ENCODE measurements around the gene RAB3B.

The RAB3B gene, protein sequence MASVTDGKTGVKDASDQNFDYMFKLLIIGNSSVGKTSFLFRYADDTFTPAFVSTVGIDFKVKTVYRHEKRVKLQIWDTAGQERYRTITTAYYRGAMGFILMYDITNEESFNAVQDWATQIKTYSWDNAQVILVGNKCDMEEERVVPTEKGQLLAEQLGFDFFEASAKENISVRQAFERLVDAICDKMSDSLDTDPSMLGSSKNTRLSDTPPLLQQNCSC

DNA sequence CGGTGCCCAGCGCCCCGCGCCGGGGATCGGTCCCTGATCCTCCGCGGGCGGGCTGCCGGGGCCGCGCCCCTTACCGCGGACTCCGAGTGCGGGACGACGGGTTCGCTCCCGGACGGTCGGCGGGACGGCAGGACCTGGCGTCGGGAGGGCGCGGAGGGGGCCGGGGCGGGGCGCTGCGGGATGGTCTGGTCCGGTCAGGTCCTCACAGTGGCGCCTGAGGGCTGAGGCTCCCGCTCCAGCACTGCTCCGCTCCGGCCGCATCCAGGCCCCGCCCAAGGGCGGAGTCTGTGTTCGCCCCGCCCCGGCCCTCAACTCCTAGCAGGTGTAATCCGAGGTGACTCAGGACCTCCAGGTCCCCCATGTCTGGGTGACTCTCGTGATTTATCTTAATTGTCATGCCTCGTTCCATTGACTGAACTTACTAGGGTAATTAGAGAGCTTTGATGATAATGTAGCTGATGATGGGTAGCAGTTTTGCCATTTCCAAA lies at the start of gene RAB3B:
Gene RAB3B (minus strand): TSS at position 223 of the 488 bp plus-strand sequence. CDS start 13,583 bp downstream, outside the sequence.
- H3K4me3 ChIP-seq (ENCODE audit: low read depth, low read length), result peak within 1 kb of the TSS; percentile 61
- DNase-seq (ENCODE audit: low read depth), result peak; percentile 20
- in situ Hi-C loops (cut with HindIII; ENCODE audit: low sequenced_read_pairs), result no loop called here
- TF ChIP-seq, protein P1, sequence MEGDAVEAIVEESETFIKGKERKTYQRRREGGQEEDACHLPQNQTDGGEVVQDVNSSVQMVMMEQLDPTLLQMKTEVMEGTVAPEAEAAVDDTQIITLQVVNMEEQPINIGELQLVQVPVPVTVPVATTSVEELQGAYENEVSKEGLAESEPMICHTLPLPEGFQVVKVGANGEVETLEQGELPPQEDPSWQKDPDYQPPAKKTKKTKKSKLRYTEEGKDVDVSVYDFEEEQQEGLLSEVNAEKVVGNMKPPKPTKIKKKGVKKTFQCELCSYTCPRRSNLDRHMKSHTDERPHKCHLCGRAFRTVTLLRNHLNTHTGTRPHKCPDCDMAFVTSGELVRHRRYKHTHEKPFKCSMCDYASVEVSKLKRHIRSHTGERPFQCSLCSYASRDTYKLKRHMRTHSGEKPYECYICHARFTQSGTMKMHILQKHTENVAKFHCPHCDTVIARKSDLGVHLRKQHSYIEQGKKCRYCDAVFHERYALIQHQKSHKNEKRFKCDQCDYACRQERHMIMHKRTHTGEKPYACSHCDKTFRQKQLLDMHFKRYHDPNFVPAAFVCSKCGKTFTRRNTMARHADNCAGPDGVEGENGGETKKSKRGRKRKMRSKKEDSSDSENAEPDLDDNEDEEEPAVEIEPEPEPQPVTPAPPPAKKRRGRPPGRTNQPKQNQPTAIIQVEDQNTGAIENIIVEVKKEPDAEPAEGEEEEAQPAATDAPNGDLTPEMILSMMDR (IDR thresholded peaks at IDR 0.05; ENCODE audit: low read depth, low read length, missing control alignments), result no peak

DNA sequence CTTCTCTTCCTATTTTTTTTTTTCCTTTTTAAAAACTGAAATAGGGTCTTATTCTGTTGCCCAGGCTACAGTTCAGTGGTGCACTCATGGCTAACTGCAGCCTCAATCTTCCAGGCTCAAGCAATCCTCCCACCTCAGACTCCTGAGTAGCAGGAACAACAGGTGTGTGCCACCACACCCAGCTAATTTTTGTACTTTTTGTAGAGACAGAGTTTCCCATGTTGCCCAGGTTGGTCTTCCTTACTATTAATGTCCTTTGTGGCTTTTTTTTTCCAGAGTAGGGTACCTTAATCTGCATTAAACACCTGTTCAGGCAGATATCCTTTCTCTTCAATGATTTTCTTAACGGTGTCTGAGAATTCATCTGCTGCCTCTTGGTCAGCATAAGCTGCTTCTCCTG lies 47.4 kb upstream of the RAB3B start:
- TF ChIP-seq, protein P1 (IDR thresholded peaks at IDR 0.05; ENCODE audit: low read depth, low read length, missing control alignments), result no peak
- no peak for DNase-seq (ENCODE audit: low read depth)
- H3K4me3 ChIP-seq (ENCODE audit: low read depth, low read length), result no peak overlapping the region
- in situ Hi-C loops (cut with HindIII; ENCODE audit: low sequenced_read_pairs), result no loop called here

DNA sequence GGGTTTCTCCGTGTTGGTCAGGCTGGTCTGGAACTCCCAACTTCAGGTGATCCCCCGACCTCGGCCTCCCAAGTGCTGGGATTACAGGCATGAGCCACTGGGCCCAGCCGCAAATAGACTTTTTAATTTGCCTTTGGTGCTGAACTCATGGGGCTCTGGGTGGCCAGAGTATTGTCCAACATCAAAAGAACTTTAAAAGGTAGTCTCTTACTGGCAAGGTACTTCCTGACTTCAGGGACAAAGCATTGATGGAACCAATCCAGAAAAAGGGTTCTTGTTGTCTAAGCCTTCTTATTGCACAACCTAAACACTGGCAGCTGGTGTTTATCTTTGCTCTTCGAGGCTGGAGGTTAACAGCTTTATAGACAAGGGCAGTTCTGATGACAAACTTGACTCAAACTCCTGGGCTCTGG lies 46.9 kb upstream of the RAB3B start:
- in situ Hi-C loops (cut with HindIII; ENCODE audit: low sequenced_read_pairs), result no loop called here
- TF ChIP-seq, protein P1 (IDR thresholded peaks at IDR 0.05; ENCODE audit: low read depth, low read length, missing control alignments), result no peak
- no peak for DNase-seq (ENCODE audit: low read depth)
- no peak overlapping the region for H3K4me3 ChIP-seq (ENCODE audit: low read depth, low read length)

DNA sequence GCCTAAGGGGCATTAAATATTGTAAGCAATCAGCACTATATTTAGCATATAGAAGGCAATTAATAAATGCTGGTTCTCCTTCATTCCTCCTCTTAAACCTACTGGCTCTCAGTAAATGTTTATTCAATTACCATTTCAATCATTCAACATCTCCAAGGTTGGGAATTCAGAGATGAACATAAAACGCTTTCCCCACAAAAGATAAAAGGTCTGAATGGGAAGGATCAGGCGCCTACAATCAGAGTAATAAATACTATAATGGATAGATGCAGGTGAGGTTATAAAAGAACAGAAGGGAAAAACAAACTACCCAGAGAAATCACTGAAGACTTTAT lies 43.5 kb upstream of the RAB3B start:
- H3K4me3 ChIP-seq (ENCODE audit: low read depth, low read length), result peak overlapping the region; percentile 55
- DNase-seq (ENCODE audit: low read depth), result no peak
- TF ChIP-seq, protein P1 (IDR thresholded peaks at IDR 0.05; ENCODE audit: low read depth, low read length, missing control alignments), result no peak
- in situ Hi-C loops (cut with HindIII; ENCODE audit: low sequenced_read_pairs), result no loop called here

DNA sequence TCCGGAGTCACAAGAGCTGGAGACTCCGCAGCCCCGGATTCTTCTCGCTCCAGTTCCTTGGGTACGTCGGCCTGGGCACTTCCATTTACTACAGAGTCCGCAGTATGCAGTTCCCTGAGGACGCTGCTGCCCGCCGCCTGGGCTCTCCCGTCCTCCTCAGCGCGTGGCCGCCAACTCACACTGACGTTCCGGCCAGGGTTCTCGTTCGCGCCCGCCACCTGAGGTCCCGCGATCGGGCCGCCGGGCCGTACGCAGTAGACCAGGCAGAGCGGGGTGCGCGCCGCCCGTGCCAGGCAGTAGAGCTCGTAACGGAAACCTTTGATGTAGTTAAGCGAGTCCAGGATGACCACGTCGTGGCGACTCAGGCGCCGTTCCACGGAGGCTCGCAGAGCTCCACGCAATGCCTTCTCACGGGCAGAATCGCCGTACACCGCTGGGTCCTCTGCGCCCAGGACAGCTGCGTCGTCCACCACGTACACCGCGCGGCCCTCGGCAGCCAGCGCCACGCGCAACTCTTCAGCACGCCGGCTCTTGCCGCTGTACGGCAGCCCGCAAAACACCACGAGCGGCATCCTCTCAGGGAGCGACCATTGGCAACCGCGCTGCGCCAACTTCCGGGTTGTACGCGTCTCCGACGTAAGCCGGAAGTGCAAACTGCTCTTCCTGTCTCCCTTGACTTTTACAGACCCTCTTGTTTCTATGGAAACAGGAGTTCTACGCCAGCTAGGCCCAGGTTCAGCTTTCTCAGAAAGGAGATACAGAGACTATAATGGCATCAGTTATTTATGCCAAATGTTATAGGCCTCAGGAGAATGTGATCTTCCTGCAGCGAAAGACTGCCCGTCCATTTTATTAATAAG lies 42.9 kb upstream of the RAB3B start, which contains the start of gene KTI12:
Gene KTI12 (minus strand): TSS at position 621 of the 860 bp plus-strand sequence. CDS start 49 bp downstream, at position 572.
- H3K4me3 ChIP-seq (ENCODE audit: low read depth, low read length), result peak within 1 kb of the TSS; percentile 55
- TF ChIP-seq, protein P1 (IDR thresholded peaks at IDR 0.05; ENCODE audit: low read depth, low read length, missing control alignments), result no peak
- in situ Hi-C loops (cut with HindIII; ENCODE audit: low sequenced_read_pairs), result no loop called here
- peak; percentile 77 for DNase-seq (ENCODE audit: low read depth)

DNA sequence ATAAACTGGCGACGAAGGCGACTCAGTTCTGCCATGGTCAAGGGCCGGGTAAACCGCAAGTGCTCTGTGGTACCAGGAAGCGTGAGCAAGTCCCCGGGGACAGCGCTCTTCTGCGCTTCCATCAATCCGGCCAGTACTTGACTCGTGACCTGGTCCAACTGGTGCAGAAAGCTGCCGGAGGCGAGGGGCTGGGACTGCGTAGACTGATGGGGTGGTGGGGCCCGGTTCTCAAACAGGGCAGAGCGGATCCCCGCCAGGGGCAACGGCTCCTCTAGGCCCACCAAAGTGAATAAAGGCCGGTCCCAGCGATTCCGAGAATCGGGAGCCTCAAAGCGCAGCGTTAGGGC lies 42.3 kb upstream of the RAB3B start:
- peak overlapping the region; percentile 55 for H3K4me3 ChIP-seq (ENCODE audit: low read depth, low read length)
- TF ChIP-seq, protein P1 (IDR thresholded peaks at IDR 0.05; ENCODE audit: low read depth, low read length, missing control alignments), result no peak
- no peak for DNase-seq (ENCODE audit: low read depth)
- in situ Hi-C loops (cut with HindIII; ENCODE audit: low sequenced_read_pairs), result no loop called here
